ENCODE measurements around the gene SPRYD4.

Gene SPRYD4

DNA sequence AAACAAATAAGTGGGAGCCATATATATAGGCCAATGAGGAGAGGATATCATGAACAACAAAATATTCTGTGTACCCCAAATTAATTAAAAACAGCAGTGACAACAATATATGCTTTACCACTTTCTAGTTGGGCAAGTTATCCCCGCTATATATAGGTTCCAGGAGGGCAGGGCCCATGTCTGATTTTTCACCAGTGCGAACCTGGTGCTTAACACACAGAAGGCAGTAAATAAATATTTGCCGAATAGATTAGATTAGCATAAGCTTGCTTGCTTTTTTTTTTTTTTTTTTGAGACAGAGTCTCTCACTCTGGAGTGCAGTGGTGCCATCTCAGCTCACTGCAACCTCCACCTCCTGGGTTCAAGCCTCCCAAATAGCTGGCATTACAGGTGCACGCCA, 10.6 kb upstream of the SPRYD4 start:
- TF ChIP-seq, protein P1, sequence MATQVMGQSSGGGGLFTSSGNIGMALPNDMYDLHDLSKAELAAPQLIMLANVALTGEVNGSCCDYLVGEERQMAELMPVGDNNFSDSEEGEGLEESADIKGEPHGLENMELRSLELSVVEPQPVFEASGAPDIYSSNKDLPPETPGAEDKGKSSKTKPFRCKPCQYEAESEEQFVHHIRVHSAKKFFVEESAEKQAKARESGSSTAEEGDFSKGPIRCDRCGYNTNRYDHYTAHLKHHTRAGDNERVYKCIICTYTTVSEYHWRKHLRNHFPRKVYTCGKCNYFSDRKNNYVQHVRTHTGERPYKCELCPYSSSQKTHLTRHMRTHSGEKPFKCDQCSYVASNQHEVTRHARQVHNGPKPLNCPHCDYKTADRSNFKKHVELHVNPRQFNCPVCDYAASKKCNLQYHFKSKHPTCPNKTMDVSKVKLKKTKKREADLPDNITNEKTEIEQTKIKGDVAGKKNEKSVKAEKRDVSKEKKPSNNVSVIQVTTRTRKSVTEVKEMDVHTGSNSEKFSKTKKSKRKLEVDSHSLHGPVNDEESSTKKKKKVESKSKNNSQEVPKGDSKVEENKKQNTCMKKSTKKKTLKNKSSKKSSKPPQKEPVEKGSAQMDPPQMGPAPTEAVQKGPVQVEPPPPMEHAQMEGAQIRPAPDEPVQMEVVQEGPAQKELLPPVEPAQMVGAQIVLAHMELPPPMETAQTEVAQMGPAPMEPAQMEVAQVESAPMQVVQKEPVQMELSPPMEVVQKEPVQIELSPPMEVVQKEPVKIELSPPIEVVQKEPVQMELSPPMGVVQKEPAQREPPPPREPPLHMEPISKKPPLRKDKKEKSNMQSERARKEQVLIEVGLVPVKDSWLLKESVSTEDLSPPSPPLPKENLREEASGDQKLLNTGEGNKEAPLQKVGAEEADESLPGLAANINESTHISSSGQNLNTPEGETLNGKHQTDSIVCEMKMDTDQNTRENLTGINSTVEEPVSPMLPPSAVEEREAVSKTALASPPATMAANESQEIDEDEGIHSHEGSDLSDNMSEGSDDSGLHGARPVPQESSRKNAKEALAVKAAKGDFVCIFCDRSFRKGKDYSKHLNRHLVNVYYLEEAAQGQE (IDR thresholded peaks at IDR 0.05; ENCODE audit: insufficient read depth in 1 of 2, low read depth in 2 of 2, low read length in 2 of 2) = no peak
- no peak for TF ChIP-seq TAF1 (IDR thresholded peaks at IDR 0.05; ENCODE audit: borderline replicate concordance, insufficient read depth, low read length)

DNA sequence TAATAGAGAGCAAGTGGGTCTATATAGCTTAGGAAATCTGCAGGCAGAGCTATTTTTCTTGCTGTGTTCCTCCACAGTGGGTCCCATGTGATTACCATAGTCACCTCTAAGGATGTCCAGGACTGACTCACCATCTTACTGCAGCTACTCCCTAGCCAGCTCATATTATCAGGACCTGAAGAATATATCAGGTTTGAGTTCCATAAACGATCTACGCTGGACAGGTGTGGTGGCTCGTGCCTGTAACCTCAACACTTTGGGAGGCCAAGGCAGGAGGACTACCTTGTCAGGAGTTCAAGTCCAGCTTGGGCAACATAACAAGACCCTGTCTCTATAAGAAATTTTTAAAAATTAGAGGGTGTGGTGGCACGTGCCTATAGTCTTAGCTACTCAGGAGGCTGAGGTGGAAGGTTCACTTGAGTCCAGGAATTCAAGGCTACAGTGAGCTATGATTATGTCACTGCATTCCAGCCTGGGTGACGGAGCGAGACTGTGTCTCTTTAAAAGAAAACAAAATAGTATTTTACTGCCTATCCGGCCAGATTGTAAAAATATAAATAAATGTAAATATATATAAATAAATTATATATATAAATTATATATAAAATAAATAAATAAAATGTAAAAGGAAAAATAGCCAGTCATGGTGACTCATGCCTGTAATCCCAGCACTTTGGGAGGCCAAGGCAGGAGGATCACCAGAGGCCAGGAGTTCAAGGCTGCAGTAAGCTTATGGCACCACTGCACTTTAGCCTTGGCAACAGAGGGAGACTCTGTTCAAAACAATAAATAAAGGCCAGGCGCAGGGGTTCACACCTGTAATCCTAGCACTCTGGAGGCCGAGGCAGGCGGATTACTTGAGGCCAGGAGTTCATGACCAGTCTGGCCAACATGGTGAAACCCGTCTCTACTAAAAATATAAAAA, 6.9 kb upstream of the SPRYD4 start:
- TF ChIP-seq, protein P1 (IDR thresholded peaks at IDR 0.05; ENCODE audit: insufficient read depth in 1 of 2, low read depth in 2 of 2, low read length in 2 of 2) = no peak
- TF ChIP-seq TAF1 (IDR thresholded peaks at IDR 0.05; ENCODE audit: borderline replicate concordance, insufficient read depth, low read length) (no peak), FOXP2 (optimal IDR thresholded peaks at IDR 0.05; ENCODE audit: borderline replicate concordance, extremely low read depth, extremely low read length, insufficient read depth) (no peak), POLR2AphosphoS5 (IDR thresholded peaks at IDR 0.05; ENCODE audit: low read depth, low read length) (no peak), SIN3A (IDR thresholded peaks at IDR 0.05; ENCODE audit: borderline replicate concordance, insufficient read depth, low read length) (no peak)

DNA sequence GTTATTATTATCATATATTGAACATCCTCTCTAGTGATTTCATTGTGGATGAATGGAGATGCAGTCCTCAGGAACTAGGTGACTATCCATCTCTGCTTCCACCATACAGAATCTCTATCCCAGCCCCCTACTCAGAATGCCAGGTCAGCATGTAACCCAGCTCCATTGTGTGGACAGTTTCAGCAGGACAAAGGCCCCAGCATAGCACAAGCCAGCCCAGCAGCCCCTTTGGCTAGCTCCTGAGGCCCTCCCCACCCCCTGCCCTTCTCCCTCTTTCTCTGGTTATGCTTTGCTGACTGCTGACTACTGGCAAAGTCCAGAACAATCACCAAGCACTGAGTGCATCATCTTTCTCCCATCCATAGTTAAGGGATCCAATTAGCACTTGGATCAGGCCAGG, 5.8 kb upstream of the SPRYD4 start:
- TF ChIP-seq POLR2AphosphoS5 (IDR thresholded peaks at IDR 0.05; ENCODE audit: low read depth, low read length) = no peak
- TF ChIP-seq, protein P1 (IDR thresholded peaks at IDR 0.05; ENCODE audit: insufficient read depth in 1 of 2, low read depth in 2 of 2, low read length in 2 of 2) = no peak

DNA sequence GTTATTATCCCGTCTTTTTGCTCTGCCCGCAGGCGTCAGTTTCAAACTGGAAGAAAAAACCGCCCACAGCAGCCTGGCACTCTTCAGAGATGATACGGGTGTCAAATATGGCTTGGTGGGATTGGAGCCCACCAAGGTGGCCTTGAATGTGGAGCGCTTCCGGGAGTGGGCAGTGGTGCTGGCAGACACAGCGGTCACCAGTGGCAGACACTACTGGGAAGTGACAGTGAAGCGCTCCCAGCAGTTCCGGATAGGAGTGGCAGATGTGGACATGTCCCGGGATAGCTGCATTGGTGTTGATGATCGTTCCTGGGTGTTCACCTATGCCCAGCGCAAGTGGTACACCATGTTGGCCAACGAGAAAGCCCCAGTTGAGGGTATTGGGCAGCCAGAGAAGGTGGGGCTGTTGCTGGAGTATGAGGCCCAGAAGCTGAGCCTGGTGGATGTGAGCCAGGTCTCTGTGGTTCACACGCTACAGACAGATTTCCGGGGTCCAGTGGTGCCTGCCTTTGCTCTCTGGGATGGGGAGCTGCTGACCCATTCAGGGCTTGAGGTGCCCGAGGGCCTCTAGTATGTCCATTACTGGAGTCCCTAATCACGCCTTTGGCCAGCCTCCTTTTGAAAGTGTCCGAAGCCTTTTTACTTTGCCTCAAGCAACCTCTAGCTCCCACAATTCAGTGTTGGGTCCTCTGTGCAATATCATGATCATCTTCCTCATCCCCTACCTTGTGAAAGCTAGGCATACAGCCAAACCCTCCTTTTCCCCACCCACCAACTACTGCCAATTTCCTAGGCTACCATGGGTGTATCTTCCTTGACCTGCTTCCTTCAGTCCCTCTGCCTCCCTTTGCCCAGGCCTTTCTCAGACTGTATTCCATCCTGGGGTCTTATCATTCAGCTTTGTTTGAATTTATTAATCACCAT, 891 bp downstream of the SPRYD4 start:
- TF ChIP-seq SIN3A (IDR thresholded peaks at IDR 0.05; ENCODE audit: borderline replicate concordance, insufficient read depth, low read length) (no peak), FOXP2 (optimal IDR thresholded peaks at IDR 0.05; ENCODE audit: borderline replicate concordance, extremely low read depth, extremely low read length, insufficient read depth) (no peak), POLR2AphosphoS5 (IDR thresholded peaks at IDR 0.05; ENCODE audit: low read depth, low read length) (no peak), TAF1 (IDR thresholded peaks at IDR 0.05; ENCODE audit: borderline replicate concordance, insufficient read depth, low read length) (no peak)
- TF ChIP-seq, protein P1 (IDR thresholded peaks at IDR 0.05; ENCODE audit: insufficient read depth in 1 of 2, low read depth in 2 of 2, low read length in 2 of 2) = no peak

Measured in PFSK-1 (cell line).